Stomach (tissue), 9 donors: ENCODE results near the gene CDK5R2. TPM values are rescaled to one million over a fixed set of nuclear protein-coding genes. Genes with fewer than 3 reads are reported as not detected.

Experiments
- DNase-seq, 2 donors: peaks; one replicate each; pipeline versions ENCODE4 v3.0.0 to v3.0.0-alpha.2; 2013 to 2019
- H3K27ac ChIP-seq, 5 donors: fragments of 200-600 bp in 4 of 5; sonication (generic) in 4 of 5; one replicate each; pipeline ENCODE4 v1.5.1; 2013 to 2019; ENCODE audit warnings: mild to moderate bottlenecking in 1 of 5, moderate library complexity in 1 of 5
- H3K27me3 ChIP-seq, 3 donors: fragments of 200-600 bp; sonication (generic); one replicate each; pipeline ENCODE4 v1.5.1; 2017 to 2019; ENCODE audit warnings: mixed run types in 1 of 3
- H3K36me3 ChIP-seq, 4 donors: fragments of 200-600 bp; sonication (generic); 1 replicate in 3 of 4; 2 replicates in 1 of 4; pipeline ENCODE4 v1.5.1; 2016 to 2019
- H3K4me1 ChIP-seq, 4 donors: fragments of 200-600 bp; sonication (generic); one replicate each; pipeline ENCODE4 v1.5.1; 2016 to 2019
- H3K4me3 ChIP-seq, 4 donors: fragments of 200-600 bp; sonication (generic) in 3 of 4; one replicate each; pipeline ENCODE4 v1.5.1; 2016 to 2019; ENCODE audit warnings: mild to moderate bottlenecking in 1 of 4
- H3K9me3 ChIP-seq, 4 donors: fragments of 200-600 bp; sonication (generic); one replicate each; pipeline ENCODE4 v1.5.1; 2016 to 2019
- CTCF ChIP-seq, 7 experiments: fragments of 450-650 bp in 4 of 7; fragments of 200-600 bp in 3 of 7; sonication (generic) in 3 of 7; IDR thresholded peaks; one replicate each; pipeline ENCODE4 v1.5.1; 2016 to 2019; ENCODE audit warnings: antibody characterized with exemption in 7 of 7, control low read depth in 2 of 7, mild to moderate bottlenecking in 1 of 7
- EP300 ChIP-seq: sonication (generic); formaldehyde crosslinking; IDR thresholded peaks from one replicate; pipeline ENCODE4 v1.6.1; 2017; ENCODE audit warnings: antibody characterized with exemption
- POLR2A ChIP-seq, 4 donors: fragments of 450-650 bp; IDR thresholded peaks; one replicate each; pipeline ENCODE4 v1.6.1; 2016; ENCODE audit warnings: antibody characterized with exemption in 4 of 4, control low read depth in 2 of 4, mild to moderate bottlenecking in 1 of 4, moderate library complexity in 1 of 4
- POLR2AphosphoS5 ChIP-seq, 3 donors: sonication (generic); formaldehyde crosslinking; IDR thresholded peaks; one replicate each; pipeline ENCODE4 v1.6.1; 2016; ENCODE audit warnings: antibody characterized with exemption in 3 of 3
- WGBS, 5 donors: extraction: QIAGEN DNeasy Blood & Tissue Kit in 3 of 5; methylation state at CpG; one replicate each; pipeline versions ENCODE4 v1.1.5 to v1.1.7; 2013 to 2018; 5-methylcytosine and 5-hydroxymethylcytosine counted together
- intact Hi-C: fragments of 100-400 bp; cut with DNase I; formaldehyde crosslinking; loops from one replicate; pipeline ENCODE4 v1.15.1; 2023; ENCODE audit warnings: low total_unique reads
- polyA plus RNA-seq, 3 donors: library from polyadenylated mRNA; stranded (reverse); fragments of 200-250 nt; gene quantifications; one replicate each; pipeline ENCODE4 v1.2.3, GENCODE V29; 2013
- total RNA-seq, 5 donors: library from RNA; depleted of rRNA; stranded (reverse); fragments of >200 nt; gene quantifications; one replicate each; pipeline versions ENCODE4 v1.1.0 to v1.2.3, GENCODE V29; 2014 to 2016
- donor health status: healthy with polysubstance abuse.
- donor health status: Bipolar disorder and iron deficiency.
- donor health status: healthy.

Gene CDK5R2
- total and polyA plus RNA-seq, 8 donors: 0.20 to 0.58 (median 0.45) TPM; not detected in 2

GRCh38 chr2:218988164-218988563 lies 28.7 kb downstream of the CDK5R2 start:
- Histone ChIP-seq H3K27me3 (peaks cover 42 to 100% (median 99%) of the 10 kb centered on the region in 3 donors), H3K4me3 (no peak overlapping the region), H3K36me3 (no peaks in the 10 kb centered on the region), H3K9me3 (no peaks in the 10 kb centered on the region), H3K27ac (no peak overlapping the region), H3K4me1 (peaks cover 20 to 32% (median 27%) of the 10 kb centered on the region in 4 donors)
- 28 to 48% (median 45%) methylated on average over 3 of the region's 3 CpGs for WGBS, 5 donors
- intact Hi-C loops: no loop called here
- no peak for TF ChIP-seq CTCF (IDR thresholded peaks at IDR 0.05)
- TF ChIP-seq POLR2A (IDR thresholded peaks at IDR 0.05): no peak
- TF ChIP-seq POLR2AphosphoS5 (IDR thresholded peaks at IDR 0.05): no peak
- TF ChIP-seq EP300: no peak
- no peak for DNase-seq

- Histone ChIP-seq H3K36me3 (no peaks in the 10 kb centered on the region), H3K4me3 (no peak overlapping the region), H3K27me3 (peaks cover 42 to 100% (median 99%) of the 10 kb centered on the region in 3 donors), H3K27ac (no peak overlapping the region), H3K4me1 (peaks cover 25 to 33% (median 31%) of the 10 kb centered on the region in 4 donors), H3K9me3 (no peaks in the 10 kb centered on the region)
- 29 to 47% (median 40%) methylated on average over 1 to 2 of the region's 2 CpGs for WGBS, 5 donors
- TF ChIP-seq POLR2AphosphoS5 (IDR thresholded peaks at IDR 0.05): no peak
- no peak for TF ChIP-seq CTCF (IDR thresholded peaks at IDR 0.05)
- TF ChIP-seq POLR2A (IDR thresholded peaks at IDR 0.05): no peak
- no peak for TF ChIP-seq EP300
- DNase-seq: no peak
- intact Hi-C loops: no loop called here
Observed at GRCh38 chr2:218988650-218989049, 29.2 kb downstream of the CDK5R2 start.

GRCh38 chr2:218990052-218990451 lies 30.6 kb downstream of the CDK5R2 start:
- no peak for DNase-seq
- Histone ChIP-seq H3K4me1 (peaks cover 16 to 27% (median 25%) of the 10 kb centered on the region in 4 donors), H3K36me3 (no peaks in the 10 kb centered on the region), H3K9me3 (no peaks in the 10 kb centered on the region), H3K27me3 (peaks cover 42 to 100% (median 99%) of the 10 kb centered on the region in 3 donors), H3K4me3 (no peak overlapping the region), H3K27ac (no peak overlapping the region)
- intact Hi-C loops: no loop called here
- TF ChIP-seq EP300 (no peak), CTCF (IDR thresholded peaks at IDR 0.05) (no peak), POLR2AphosphoS5 (IDR thresholded peaks at IDR 0.05) (no peak), POLR2A (IDR thresholded peaks at IDR 0.05) (no peak)
- 14 to 27% (median 22%) methylated on average over 6 to 9 of the region's 9 CpGs for whole genome bisulfite sequencing, 5 donors

- Histone ChIP-seq H3K27me3 (peaks cover 38 to 100% (median 99%) of the 10 kb centered on the region in 3 donors), H3K4me1 (peaks cover 14 to 25% (median 22%) of the 10 kb centered on the region in 4 donors), H3K9me3 (no peaks in the 10 kb centered on the region), H3K36me3 (no peaks in the 10 kb centered on the region), H3K27ac (no peak overlapping the region), H3K4me3 (no peak overlapping the region)
- no peak for TF ChIP-seq POLR2A (IDR thresholded peaks at IDR 0.05)
- TF ChIP-seq POLR2AphosphoS5 (IDR thresholded peaks at IDR 0.05): no peak
- TF ChIP-seq EP300: no peak
- no peak for TF ChIP-seq CTCF (IDR thresholded peaks at IDR 0.05)
- DNase-seq: no peak
- 8 to 18% (median 12%) methylated on average over 6 of the region's 6 CpGs for WGBS, 5 donors
- intact Hi-C loops: no loop called here
Observed at GRCh38 chr2:218990612-218991011, 31.1 kb downstream of the CDK5R2 start.
